GM19438 (cell line): Measurements from ENCODE around the gene FGF12.

Experiments
- ATAC-seq: cut with Tn5 transposase; IDR thresholded peaks from one replicate; pipeline ENCODE4 v1.9.1; 2021; ENCODE audit warnings: low read depth; ENCODE audit not compliant: unreplicated experiment

The FGF12 gene

GRCh38 chr3:192224634-192225155 lies 502.6 kb downstream of the FGF12 start:
- no peak for ATAC-seq

DNA sequence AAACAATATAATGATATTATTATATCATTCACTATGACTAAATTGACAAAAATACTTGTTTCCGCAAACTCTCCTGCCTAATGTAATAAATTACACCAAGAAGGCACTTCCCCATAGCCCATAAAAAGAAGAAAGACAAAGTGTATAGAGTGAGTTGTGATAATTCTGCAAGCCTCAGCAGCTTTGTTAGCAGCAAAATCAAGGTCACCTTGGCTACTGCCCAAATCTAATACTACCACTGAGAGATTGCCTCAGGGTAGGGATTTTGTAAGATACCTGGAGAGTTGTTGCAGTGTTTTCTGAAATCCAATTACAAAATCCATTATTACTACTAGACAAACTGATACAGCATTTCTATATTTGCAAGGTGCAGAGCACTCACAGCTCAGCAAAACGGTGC lies 503.5 kb downstream of the FGF12 start:
- ATAC-seq = no peak

DNA sequence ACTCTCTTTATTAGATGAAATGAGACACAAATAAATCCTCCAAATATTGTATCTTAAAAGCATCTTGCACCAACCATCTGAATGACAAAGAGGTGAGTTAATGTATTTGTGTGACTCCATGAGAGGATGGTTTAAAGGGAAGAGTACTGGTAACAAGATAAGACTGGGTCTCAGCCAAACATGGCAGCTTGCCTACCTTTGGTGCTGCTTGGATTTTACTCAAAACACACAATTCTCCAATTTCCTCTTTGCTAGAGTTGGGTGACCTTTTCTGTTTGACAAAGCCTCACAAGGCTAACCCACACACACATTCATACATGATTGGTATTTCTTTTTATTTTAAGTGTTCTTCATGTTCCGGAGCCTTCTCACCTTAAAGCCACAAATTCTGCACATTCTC lies 506.4 kb downstream of the FGF12 start:
- no peak for ATAC-seq

GRCh38 chr3:192219926-192220325 lies 507.4 kb downstream of the FGF12 start:
- no peak for ATAC-seq

- ATAC-seq = no peak
Measured at GRCh38 chr3:192216067-192216466, 511.3 kb downstream of the FGF12 start.

DNA sequence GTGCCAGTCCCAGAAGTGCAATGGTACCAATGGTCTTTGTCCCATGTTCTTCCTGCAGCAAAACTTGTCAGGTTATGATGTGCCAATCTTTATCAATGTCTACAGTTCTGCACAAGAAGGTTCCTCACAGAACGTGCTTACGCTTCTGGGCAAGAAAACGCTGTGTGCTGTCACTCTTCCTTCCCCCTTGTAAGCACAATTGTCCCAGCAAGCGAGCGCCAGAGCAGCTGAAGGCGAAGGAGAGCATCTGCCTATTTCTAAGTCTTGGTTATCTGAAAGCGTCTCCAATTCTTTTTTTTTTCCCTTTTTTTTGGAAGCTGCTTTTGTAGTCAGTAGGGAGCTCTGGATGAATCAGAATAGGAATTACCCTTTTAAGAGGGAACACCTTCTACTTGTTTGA lies 514.4 kb downstream of the FGF12 start:
- ATAC-seq = no peak

DNA sequence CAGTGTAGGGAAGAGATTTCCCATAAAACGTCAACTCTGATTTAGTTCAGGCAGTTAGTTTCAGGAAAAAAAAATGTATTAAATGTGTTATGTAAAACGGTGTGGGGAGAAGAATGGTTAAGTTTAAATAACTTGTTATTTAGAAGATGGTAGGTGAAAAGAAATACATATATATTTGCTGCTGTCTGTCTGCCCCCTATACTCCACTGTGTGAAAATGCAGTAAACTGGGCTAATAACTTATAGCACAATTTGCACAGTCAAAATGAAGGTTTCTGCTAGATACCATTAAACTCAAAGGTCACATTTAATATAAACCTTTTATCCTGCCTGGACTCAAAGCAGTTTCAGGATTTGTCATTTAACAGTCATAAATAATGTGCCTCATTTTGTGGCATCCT lies 515.0 kb downstream of the FGF12 start:
- ATAC-seq = no peak

DNA sequence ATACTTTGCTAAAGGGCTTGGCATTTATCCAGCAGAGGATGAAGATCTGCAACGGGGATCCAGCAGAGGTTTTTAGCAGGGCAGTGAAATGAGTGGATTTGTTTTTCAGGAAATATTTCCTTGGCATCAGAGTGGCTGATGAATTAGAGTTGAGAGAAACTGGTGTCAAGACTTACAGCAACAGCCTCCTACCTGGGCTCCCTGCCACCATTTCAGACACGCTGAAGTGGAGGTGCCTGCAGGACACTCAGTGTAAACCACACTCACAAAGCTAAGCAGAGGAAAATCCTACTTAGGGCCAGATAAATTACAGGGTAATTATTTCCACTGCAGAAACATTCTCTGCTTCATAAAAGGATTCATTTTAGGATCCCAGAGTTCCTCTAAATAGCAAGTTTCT lies 519.7 kb downstream of the FGF12 start:
- no peak for ATAC-seq

DNA sequence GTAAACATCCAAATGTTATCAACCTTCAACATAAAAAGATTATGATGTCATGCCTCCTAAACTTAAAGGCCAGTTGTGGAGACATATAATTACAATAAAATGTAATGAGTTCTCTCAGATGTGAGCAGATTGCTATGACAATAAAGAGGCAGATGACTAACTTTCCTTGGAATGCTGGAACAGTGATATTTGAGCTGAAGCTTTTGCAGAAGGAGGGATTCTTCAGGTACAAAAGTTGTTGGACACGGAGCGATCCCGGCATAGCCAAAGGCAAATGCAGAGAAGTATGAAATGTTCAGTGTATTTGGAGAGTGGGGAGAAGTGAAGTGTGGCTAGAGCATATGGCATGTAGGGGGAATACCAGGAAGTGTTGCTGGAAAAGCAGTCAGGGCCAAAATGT lies 520.1 kb downstream of the FGF12 start:
- ATAC-seq = no peak

DNA sequence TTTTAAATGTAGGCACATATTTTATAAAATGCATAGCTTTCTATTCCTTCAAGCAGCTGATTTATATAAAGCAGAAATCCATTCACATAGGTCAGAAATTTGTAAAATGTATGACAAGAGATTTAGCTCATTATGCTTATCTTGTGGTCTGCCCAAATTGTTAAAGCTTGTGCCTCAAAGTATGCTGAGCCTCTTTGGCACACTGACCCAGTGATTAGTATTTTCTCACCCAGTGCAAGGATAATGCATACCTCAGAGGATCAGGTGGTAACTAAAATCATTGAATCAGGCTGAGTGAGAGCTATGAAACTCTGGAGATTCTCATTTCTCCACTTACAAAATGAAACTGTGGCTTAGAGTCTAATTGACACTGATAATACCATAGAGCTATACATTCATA lies 533.3 kb downstream of the FGF12 start:
- no peak for ATAC-seq

DNA sequence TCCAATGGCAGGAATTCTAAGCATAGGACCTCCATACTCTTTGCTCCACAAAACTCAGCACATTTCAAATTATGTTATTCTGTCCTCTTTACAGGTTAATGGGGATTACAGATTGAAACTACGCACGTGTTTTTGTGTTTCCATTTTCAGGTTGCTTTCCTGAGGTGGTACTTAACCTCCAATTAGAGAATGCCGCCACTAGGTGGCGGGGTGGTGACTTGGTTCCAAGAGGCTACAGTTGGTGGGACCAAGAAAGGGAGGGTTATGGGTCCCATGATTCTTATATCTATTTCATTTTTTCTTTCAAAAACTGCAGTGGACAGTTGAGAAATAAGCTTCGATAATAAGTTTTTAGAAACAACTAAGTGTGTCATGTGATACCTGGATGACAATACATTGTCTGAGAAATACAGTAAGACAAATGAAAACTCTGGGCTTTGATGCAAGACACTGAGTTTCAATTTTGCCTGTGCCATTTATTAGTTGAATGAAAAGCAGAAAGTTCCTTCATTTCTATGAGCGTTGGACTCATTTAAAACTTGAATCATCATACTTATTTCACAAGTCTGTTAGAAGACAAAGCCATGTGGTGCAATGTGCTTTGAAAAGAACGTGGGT lies 539.0 kb downstream of the FGF12 start:
- ATAC-seq = peak; percentile 95

DNA sequence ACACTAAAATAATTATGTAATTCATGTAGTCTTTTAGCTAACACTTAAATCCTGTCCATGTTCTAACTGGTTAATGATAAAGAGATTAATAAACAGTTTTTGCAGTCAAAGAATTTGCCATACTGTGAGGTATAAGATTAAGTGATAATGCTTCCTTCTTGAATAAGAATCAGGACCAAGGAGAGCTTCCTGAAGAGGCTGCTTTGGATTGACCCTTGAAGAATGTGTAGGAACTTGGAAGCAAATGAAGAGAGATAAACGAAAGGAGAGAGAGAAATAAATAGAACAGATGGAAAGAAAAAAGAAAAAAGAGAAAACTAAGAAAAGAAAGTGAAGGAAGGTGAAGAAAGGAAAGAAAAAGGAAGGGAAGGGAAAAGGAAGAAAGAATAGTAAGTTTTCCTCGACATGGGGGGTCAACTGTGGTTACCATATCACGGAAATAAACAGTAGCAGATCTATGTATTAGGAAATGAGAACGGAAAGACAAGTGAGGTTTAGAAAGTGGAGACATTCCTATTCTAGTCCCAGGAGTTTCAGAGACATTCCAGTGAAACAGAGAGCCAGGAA lies 539.8 kb downstream of the FGF12 start:
- no peak for ATAC-seq

DNA sequence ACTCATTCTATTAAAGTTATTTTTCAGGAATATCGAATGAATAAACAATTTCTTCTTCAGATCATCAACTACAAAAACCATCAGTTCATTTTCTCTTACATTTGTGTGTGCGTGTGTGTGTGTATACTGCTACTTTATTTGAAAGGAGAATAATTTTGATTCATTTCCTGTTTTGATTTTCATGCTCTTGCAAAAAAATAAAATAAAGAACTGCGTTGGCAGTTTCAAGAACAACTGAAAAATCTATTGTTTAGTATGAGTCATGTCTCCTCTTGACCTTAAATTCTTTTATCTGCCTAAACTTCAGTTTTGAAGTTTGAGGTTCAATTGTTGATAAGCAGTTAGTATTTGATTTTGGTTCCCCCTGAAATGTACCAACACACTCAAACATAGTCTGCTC lies 540.8 kb downstream of the FGF12 start:
- no peak for ATAC-seq

DNA sequence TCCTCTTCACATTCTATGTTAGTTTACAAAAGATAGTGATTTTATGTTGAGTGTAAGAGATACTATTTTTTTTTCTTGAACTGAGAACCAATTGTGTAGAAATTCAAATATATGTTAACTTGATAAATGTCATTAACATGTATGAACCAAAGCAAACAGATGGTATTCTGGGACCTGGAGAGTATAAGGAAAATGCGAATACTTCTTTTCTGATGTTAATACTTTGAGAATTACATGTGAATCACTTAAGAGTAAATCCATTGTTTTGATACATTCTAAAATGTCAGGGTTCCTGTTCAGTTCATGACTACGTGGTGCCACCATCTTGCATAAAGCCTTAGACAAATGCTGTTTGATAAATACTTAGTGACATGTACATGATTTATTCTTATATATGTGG lies 541.3 kb downstream of the FGF12 start:
- ATAC-seq = no peak

- no peak for ATAC-seq
Measured at GRCh38 chr3:192183109-192183508, 544.2 kb downstream of the FGF12 start.

DNA sequence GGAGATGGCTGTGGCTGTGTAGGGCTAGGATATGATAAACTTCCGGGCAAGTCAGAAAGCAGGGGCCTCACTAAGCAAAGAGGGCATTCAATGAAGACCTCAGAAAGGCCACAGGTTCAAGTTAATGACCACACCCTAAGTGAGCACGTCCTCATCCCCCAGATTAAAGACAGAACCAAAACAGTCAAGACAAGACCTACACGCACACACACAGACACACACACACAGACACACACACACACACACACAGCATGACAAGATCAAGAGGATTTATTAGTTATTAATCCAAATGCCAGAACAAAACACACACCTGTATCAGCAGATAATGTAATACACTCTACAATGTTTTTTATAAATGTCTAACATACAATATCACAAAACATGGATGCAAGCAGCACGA lies 546.2 kb downstream of the FGF12 start:
- ATAC-seq = no peak

- ATAC-seq = no peak
Measured at GRCh38 chr3:192177383-192177782, 550.0 kb downstream of the FGF12 start.

DNA sequence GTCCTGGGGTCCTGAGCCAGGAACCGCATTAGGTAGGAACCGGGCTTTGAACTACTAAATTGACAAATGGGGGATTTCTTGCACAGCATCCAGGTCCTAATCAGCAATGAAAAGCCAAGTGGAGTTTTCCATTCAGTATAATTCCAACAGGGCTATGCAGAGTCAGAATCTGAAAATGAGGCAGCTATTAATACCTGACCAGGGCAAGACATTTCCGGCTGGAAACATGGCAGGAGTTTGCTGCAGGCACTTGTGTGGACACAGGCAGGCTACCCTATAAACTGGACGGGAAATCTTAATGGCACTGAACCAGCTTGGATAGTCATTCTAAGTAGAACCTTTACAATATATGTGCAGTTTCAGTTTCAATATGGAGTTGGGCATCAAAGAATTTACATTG lies 553.1 kb downstream of the FGF12 start:
- no peak for ATAC-seq

DNA sequence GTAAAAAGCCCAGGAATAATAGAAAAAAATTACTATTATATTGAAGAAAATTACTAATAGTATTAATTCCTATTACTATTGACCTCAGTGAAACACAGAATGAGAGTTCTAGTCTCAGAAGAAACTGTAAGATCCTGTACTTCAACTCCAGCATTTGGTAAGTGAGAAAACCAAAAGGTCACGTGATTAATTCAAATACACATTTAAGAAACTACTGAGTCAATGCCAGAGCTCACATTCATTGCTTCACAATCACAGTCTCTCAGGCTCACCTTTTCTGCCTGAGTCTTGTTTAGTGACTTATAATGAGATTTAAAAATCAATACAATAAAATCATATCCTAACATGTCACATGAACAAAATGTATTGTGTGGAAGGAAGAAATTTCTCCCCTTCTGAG lies 556.1 kb downstream of the FGF12 start:
- ATAC-seq = no peak

DNA sequence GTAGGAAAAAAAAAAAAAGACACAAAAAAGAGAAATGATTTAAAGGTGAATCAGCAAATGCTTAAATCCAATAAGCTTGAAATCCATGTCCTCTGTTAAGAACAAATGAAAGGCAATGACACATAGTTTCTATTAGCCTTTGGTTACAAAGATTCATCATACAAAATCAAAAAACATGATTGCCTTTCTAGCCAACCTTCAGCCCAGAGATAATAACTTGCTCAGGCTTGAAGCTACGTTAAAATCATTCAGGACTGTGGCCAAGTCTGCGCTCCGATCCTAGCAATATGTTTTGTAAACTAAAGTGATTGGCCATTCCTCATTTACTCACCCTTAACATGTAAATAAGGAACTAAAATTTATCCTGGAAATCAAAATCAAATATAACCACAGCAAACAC lies 556.7 kb downstream of the FGF12 start:
- ATAC-seq = no peak

GRCh38 chr3:192170031-192170430 lies 557.3 kb downstream of the FGF12 start:
- no peak for ATAC-seq

DNA sequence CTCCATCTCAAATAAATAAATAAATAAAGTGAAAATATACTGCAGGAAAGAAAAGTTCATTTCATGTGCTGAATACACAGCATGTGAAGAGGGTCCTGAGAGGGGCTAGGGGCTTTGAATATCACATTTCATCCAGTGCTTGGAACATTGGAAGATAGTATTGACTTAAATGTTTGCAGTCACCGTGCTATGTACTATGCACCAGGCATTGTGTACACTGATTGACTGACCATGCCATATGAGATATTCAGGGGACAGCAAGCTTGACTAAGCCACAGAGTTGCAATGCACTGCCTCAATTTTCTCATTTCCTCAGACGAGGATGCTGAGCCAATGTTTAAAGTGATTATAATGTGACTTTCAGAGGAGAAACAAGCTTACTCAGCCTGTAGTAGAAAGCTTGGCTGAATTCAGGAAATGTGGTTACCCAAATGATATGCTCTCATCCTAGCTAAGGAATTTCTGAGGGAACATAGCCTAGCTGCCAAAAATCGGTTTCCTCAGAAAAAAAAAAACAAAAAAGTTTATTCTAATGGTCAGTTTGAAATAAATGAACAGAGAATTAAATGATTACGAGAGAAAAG lies 557.9 kb downstream of the FGF12 start:
- ATAC-seq = no peak
